Right lobe of liver (tissue), 4 donors: ENCODE measurements around the gene TGM3.

ENCODE experiments used
- POLR2A ChIP-seq: fragments of 450-650 bp; IDR thresholded peaks from one replicate; pipeline ENCODE4 v1.6.1; 2017; ENCODE audit warnings: antibody characterized with exemption, mild to moderate bottlenecking
- TF ChIP-seq, protein P1 (sequence below), 4 donors: fragments of 200-600 bp in 3 of 4; fragments of 450-650 bp in 1 of 4; IDR thresholded peaks; one replicate each; pipeline versions ENCODE4 v1.5.1 to v1.8.0; 2016 to 2022; ENCODE audit warnings: antibody characterized with exemption in 4 of 4, mild to moderate bottlenecking in 2 of 4
- donor health status: DM: no; HTN: no; CAD: no.
- donor health status: DM: no; HTN: no; CAD: no.
- donor health status: DM: no; HTN: yes; CAD: no.

- TF ChIP-seq, protein P1, sequence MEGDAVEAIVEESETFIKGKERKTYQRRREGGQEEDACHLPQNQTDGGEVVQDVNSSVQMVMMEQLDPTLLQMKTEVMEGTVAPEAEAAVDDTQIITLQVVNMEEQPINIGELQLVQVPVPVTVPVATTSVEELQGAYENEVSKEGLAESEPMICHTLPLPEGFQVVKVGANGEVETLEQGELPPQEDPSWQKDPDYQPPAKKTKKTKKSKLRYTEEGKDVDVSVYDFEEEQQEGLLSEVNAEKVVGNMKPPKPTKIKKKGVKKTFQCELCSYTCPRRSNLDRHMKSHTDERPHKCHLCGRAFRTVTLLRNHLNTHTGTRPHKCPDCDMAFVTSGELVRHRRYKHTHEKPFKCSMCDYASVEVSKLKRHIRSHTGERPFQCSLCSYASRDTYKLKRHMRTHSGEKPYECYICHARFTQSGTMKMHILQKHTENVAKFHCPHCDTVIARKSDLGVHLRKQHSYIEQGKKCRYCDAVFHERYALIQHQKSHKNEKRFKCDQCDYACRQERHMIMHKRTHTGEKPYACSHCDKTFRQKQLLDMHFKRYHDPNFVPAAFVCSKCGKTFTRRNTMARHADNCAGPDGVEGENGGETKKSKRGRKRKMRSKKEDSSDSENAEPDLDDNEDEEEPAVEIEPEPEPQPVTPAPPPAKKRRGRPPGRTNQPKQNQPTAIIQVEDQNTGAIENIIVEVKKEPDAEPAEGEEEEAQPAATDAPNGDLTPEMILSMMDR (IDR thresholded peaks at IDR 0.05) = no peak
- TF ChIP-seq POLR2A = no peak
These were observed 44.3 kb downstream of the TGM3 start for GRCh38 chr20:2340136-2340535.
